Epidermal melanocyte (primary cell): ENCODE results near the gene RNF5.
A peak's percentile ranks its signal among the peaks of the same experiment; 100 is the strongest.
"Not testable (repeated sequence)": the region's sequence is repeated elsewhere in the genome, so short reads cannot be mapped to it uniquely, and the experiment has no call there.

ENCODE experiments used
- DNase-seq: peaks from one replicate; pipeline ENCODE4 v3.0.0; 2011; ENCODE audit warnings: low spot score; ENCODE audit not compliant: insufficient read length

RNF5 gene, protein sequence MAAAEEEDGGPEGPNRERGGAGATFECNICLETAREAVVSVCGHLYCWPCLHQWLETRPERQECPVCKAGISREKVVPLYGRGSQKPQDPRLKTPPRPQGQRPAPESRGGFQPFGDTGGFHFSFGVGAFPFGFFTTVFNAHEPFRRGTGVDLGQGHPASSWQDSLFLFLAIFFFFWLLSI

GRCh38 chr6:32177788-32178546, at the start of gene RNF5:
RNF5 (plus strand) TSS chr6:32178405; CDS start chr6:32178512, 107 bp downstream.
- peak; percentile 98 for DNase-seq

- no peak for DNase-seq
Observed at GRCh38 chr6:32128751-32129296, 49.4 kb upstream of the RNF5 start.

- DNase-seq, result no peak
Observed at GRCh38 chr6:32129297-32130088, 48.7 kb upstream of the RNF5 start.

- DNase-seq, result no peak
Observed at GRCh38 chr6:32131439-32131948, 46.7 kb upstream of the RNF5 start.

DNA sequence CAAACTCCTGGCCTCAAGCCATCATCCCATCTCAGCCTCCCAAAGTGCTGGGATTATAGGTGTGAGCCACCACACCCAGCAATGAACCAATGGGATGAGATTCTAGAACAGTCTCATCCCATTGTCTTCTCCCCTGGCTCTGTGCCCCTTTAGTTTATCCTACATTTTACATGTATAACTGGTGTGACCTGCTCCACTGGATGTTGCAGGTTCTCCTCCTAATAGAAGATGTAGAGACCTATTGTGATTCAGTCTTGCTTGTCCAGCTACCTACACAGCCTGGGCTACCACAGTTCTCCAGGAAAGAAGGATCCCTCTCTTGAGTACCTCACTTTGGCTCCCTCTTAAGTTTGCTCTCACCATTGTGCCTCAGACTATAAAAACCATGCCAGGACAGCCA, 46.1 kb upstream of the RNF5 start:
- DNase-seq, result no peak

DNA sequence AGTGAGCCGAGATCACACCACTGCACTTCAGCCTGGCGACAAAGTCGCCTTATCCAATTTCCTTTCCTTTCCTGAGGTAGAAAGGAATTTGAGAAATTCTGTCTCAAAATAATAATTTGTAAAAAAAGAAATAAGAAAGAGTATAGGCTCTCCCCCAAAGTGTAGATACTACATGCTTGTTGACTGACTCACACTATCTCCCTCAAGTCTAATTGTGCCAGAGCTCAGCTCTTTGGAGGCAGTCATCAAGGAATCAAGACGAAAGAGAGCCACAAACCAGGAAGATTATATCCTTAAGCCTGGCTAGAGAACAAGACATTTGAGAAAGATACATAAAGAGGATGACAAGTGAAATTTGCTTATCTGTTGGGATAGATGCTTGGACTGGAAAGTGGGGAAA, 44.4 kb upstream of the RNF5 start:
- DNase-seq, result no peak

DNA sequence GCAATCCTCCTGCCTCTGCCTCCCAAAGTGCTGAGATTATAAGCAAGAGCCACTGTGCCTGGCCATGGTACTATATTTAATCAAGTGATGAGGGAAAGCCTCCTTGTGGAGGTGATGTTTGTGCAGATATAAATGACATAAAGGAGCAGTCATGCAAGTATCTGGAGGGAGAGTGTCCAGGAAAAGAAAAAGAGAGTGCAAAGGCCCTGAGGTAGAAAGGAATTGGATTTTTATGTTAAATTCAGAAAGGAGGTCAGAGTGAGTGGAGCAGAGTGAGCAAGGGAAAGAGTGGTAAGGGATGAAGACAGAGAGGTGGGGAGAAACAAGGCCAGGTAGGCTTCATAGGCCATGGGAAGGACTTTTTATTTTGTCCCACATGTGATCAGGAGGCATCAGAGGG, 40.8 kb upstream of the RNF5 start:
- DNase-seq, result no peak

GRCh38 chr6:32139590-32139989, 38.6 kb upstream of the RNF5 start:
- DNase-seq, result no peak

DNA sequence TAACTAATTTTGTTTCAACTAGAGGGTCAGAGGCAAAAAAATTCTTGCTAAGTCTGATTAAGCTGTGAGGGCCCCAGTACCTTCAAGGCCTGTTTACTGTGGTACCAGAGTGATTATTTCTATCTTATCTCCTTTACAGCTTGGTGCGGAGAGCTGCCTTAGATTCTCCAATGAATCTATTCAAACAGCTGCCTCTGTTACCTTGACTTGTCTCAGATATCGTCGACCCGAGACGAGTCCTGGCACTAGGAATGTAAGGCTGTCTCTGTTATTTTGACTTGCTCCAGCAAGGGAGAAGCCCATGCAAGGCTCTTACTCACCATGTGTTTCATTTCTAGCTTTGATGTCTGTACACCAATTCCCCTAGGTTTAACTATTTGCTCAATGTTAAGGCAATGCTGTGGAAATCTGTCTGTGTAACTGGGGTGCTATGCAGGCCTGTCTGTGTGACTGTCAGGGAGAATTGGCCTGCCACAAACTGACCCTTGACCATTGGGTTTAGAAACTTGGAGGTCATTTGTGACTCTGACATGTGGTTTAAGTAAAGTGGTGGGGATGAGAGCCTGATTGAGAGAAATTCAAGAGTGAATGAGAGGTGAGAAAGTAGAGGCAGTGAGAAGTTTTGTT, 37.7 kb upstream of the RNF5 start:
- DNase-seq, result no peak

- not testable (repeated sequence) for DNase-seq
Observed at GRCh38 chr6:32144238-32144637, 34.0 kb upstream of the RNF5 start.

DNA sequence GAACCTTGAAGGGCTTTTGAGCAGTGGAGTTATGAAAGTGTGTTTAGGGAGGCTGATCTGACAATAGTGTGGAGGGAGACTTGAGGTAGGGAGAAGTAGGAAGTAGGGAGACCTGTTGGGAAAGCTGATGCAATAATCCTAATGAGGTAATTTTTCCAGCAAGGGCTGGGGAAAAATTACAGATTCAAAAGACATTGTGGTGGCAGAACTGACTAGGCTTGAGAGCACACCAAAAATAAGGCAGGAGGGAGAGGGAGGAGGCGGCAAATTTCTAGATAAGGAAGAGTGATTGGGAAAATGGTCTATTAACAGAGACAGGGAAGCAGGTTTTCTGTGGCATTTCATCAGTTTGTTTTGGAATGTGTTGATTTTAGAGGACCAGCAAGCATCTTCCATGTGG, 31.9 kb upstream of the RNF5 start:
- DNase-seq, result no peak

DNA sequence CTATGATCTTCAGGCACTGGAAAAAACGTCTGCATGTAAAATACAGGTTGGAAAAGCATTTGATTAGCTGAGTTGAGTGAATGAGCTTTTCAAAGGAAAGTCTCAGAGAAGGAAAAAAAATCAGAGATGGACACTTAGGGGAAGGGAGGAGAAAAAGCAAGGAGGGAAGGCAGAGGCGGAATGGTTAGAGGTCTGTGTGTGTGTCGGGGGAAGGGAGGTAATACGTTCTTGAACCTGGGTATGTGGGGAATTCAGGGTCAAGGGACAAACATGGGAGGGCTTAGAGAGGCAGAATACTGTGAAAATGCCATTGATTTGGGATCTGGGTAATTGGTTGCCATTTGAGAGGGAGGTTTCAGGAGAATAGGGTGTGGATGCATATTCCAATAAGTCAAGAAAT, 31.5 kb upstream of the RNF5 start:
- no peak for DNase-seq

GRCh38 chr6:32147401-32148132, 30.6 kb upstream of the RNF5 start:
- DNase-seq, result no peak

GRCh38 chr6:32148289-32149091, 29.7 kb upstream of the RNF5 start:
- DNase-seq, result no peak

DNA sequence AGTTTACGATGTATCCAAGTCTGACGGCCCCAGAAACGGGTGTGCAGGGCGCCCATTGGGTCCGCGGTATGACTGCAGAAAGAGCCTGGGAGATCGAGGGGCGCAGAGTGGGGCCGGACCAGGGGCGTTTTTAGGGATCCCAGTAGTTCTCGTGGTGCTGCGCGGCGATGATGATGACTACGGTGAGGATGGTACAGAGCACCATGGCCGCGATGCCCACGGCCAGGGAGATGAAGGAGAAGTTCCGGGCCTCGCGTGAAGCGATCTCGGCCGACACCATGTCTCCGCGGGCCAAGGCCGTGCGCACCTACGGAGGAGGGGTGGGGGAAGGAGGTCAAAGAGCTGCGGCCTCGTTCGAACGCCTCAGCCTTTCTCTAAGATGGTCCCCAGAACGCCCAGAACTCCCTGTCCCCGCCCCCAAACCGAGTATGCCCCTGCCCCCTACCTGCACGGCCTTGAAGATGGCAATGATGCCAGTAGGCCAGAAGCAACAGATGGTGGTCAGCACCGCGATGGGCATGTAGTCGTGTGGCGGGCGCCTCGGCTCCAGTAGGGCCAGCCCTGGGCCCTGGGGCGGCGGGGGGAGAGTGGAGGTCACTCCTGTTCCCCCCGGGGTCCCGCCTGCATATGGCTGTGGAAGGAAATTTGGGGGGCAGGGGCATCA, 29.0 kb upstream of the RNF5 start:
- no peak for DNase-seq

GRCh38 chr6:32149932-32150870, 28.0 kb upstream of the RNF5 start:
- DNase-seq, result no peak

DNA sequence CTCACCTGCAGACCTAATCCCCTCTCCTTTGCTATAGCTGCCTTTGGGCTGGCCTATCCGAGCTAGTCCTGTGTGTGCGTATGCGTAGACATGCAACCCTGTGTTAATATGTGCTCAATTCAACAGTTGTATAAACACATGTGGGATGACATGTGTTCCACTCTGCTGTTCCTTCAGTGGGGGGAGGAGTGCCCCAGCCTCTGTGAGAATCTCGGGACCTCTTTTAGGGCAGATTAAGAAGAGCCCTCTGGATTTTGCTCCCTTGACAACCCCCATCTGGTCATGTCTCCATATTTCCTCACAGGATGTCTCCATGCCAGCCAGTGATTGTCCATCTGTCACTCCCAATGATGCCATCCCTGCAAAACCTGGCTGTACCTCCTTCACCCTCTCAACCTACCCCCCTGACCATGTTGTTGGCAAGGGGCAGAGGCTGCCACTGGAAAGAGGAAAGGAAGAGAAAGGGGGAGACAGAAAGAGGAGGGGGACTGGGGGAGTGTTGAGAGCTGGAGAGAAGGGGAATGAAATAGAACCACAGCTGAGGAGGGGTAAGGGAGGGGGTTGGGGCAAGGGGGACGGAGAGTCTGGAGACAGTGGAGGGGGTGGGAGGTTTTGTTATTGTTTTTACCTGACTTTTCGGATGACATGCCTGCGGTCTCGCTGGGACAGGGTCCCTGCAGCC, 26.9 kb upstream of the RNF5 start:
- DNase-seq, result no peak
